GM12878 (cell line): ENCODE measurements around the gene B9D2. TPM values are rescaled to one million over a fixed set of nuclear protein-coding genes. Genes with fewer than 3 reads are reported as not detected.

ENCODE experiments used
- ATAC-seq: fragments of 200-7000 bp; cut with Tn5 transposase; 3 replicates; pipeline ENCODE4 v1.9.1; 2020; ENCODE audit warnings: mild to moderate bottlenecking, moderate library complexity
- BruUV-seq: library from RNA; stranded (reverse); fragments of 400-500 nt; replicated peaks from 2 replicates; lab custom pipeline; 2021; lab: Mats Ljungman, UMichigan
- CTCF ChIA-PET: fragments of 300-600 bp; sonication (Branson Sonifier 250); formaldehyde crosslinking; extraction: SDS; loops from one replicate; lab custom pipeline; 2021; ENCODE audit warnings: inconsistent platforms; lab: Yijun Ruan, JAX
- POLR2A ChIA-PET: fragments of 350-600 bp; formaldehyde crosslinking; extraction: SDS; loops from one replicate; lab custom pipeline; 2021; ENCODE audit warnings: inconsistent platforms; lab: Charles Lee
- RAD21 ChIA-PET: fragments of 300-600 bp; sonication (Branson Sonifier 250); formaldehyde crosslinking; loops from one replicate; lab custom pipeline; 2023; ENCODE audit warnings: antibody characterized with exemption; ENCODE audit not compliant: unreplicated experiment; lab: Charles Lee
- SMC1A ChIA-PET: fragments of 300-600 bp; sonication (Branson Sonifier 250); formaldehyde crosslinking; loops from one replicate; lab custom pipeline; 2023; ENCODE audit not compliant: unreplicated experiment, uncharacterized antibody; lab: Charles Lee
- DNase-seq: peaks from one replicate; pipeline ENCODE4 v3.0.0-alpha.2; 2011; ENCODE audit warnings: low read depth, low spot score
- FAIRE-seq: peaks from 3 replicates; lab custom pipeline; 2011; peaks lifted over from hg19 to GRCh38; lab: Jason Lieb, UNC
- H2AFZ ChIP-seq: 2 replicates; pipeline ENCODE4 v1.6.0; 2011; ENCODE audit warnings: low read depth, low read length, control low read depth; ENCODE audit not compliant: control insufficient read depth
- H3K27ac ChIP-seq: 2 replicates; pipeline ENCODE4 v1.5.1; 2011; ENCODE audit warnings: control low read depth; ENCODE audit not compliant: control insufficient read depth, insufficient read depth
- H3K27me3 ChIP-seq, 2 experiments: replicated peaks in 1 of 2; 2 replicates each; pipeline versions ENCODE4 v1.6.0 to v1.6.1; 2011; ENCODE audit warnings: low read length in 1 of 2; ENCODE audit not compliant: control insufficient read depth in 2 of 2, insufficient read depth in 2 of 2
- H3K36me3 ChIP-seq, 2 experiments: 2 replicates each; pipeline ENCODE4 v1.5.1; 2011; ENCODE audit warnings: low read length in 1 of 2; ENCODE audit not compliant: control insufficient read depth in 2 of 2, insufficient read depth in 2 of 2
- H3K4me1 ChIP-seq: 2 replicates; pipeline ENCODE4 v1.6.1; 2011; ENCODE audit warnings: mild to moderate bottlenecking, low read length, moderate library complexity, mixed read lengths; ENCODE audit not compliant: control insufficient read depth, insufficient read depth
- H3K4me2 ChIP-seq: 2 replicates; pipeline ENCODE4 v1.6.0; 2011; ENCODE audit warnings: control low read depth; ENCODE audit not compliant: control insufficient read depth, insufficient read depth
- H3K4me3 ChIP-seq: fragments of 200-600 bp; sonication (generic); 2 replicates; pipeline ENCODE4 v1.5.1; 2016
- H3K79me2 ChIP-seq: 2 replicates; pipeline ENCODE4 v1.6.0; 2011; ENCODE audit warnings: low read length; ENCODE audit not compliant: control insufficient read depth, insufficient read depth
- H3K9ac ChIP-seq: 2 replicates; pipeline ENCODE4 v1.8.0; 2011; ENCODE audit warnings: low read length, control low read depth, mixed read lengths; ENCODE audit not compliant: control insufficient read depth, insufficient read depth
- H3K9me3 ChIP-seq: replicated peaks from 3 replicates; pipeline ENCODE4 v1.5.1; 2011; ENCODE audit warnings: mild to moderate bottlenecking, low read length; ENCODE audit not compliant: control insufficient read depth, insufficient read depth
- H4K20me1 ChIP-seq: 2 replicates; pipeline ENCODE4 v1.6.0; 2011; ENCODE audit not compliant: control insufficient read depth, insufficient read depth
- ATF2 ChIP-seq: IDR thresholded peaks from 2 replicates; pipeline ENCODE4 v1.6.1; 2012; ENCODE audit warnings: low read length, inconsistent platforms
- EP300 ChIP-seq, 2 experiments: fragments of 150-350 bp in 1 of 2; IDR thresholded peaks; 2 replicates each; pipeline ENCODE4 v1.6.1; 2011 to 2012; ENCODE audit warnings: low read depth in 2 of 2, low read length in 2 of 2, borderline replicate concordance in 1 of 2, improper control_type of control experiment in 1 of 2, inconsistent platforms in 1 of 2; ENCODE audit not compliant: control insufficient read depth in 1 of 2
- EZH2 ChIP-seq: IDR thresholded peaks from 2 replicates; pipeline ENCODE4 v1.6.1; 2012; ENCODE audit warnings: low read depth, mild to moderate bottlenecking, control low read depth, inconsistent platforms, low read length, borderline replicate concordance; ENCODE audit not compliant: control insufficient read depth
- FOXM1 ChIP-seq: IDR thresholded peaks from 2 replicates; pipeline ENCODE4 v1.6.1; 2012; ENCODE audit warnings: low read depth, mild to moderate bottlenecking, inconsistent platforms, low read length, moderate library complexity
- MEF2A ChIP-seq: IDR thresholded peaks from 2 replicates; pipeline ENCODE4 v1.6.1; 2011; ENCODE audit warnings: low read depth, mild to moderate bottlenecking, low read length, moderate library complexity; ENCODE audit not compliant: insufficient read depth
- NR2C2 ChIP-seq: IDR thresholded peaks from 2 replicates; pipeline ENCODE4 v1.6.1; 2011; ENCODE audit warnings: borderline replicate concordance, low read depth; ENCODE audit not compliant: control insufficient read depth, insufficient read length
- PAX8 ChIP-seq: fragments of 450-650 bp; IDR thresholded peaks from 2 replicates; pipeline ENCODE4 v1.6.1; 2017; ENCODE audit warnings: mild to moderate bottlenecking, moderate library complexity
- POLR2AphosphoS2 ChIP-seq: IDR thresholded peaks from 2 replicates; pipeline ENCODE4 v1.6.1; 2011; ENCODE audit warnings: low read depth, mild to moderate bottlenecking, low read length, improper control_type of control experiment, moderate library complexity
- POU2F2 ChIP-seq: IDR thresholded peaks from 3 replicates; pipeline ENCODE4 v1.6.1; 2011; ENCODE audit warnings: low read depth, mild to moderate bottlenecking, low read length, borderline replicate concordance
- SIX5 ChIP-seq: IDR thresholded peaks from 2 replicates; pipeline ENCODE4 v1.6.1; 2011; ENCODE audit warnings: mild to moderate bottlenecking, low read depth, low read length, moderate library complexity; ENCODE audit not compliant: severe bottlenecking
- SUPT20H ChIP-seq: IDR thresholded peaks from 2 replicates; pipeline ENCODE4 v1.6.1; 2011; ENCODE audit warnings: low read depth, mild to moderate bottlenecking, low read length, moderate library complexity, borderline replicate concordance; ENCODE audit not compliant: control insufficient read depth
- TCF3 ChIP-seq: IDR thresholded peaks from 2 replicates; pipeline ENCODE4 v1.6.1; 2012; ENCODE audit warnings: low read depth, mild to moderate bottlenecking, low read length, borderline replicate concordance; ENCODE audit not compliant: insufficient read depth
- YY1 ChIP-seq: IDR thresholded peaks from 2 replicates; pipeline ENCODE4 v1.6.1; 2011; ENCODE audit warnings: low read depth, mild to moderate bottlenecking, low read length
- ZNF384 ChIP-seq: IDR thresholded peaks from 2 replicates; pipeline ENCODE4 v1.6.1; 2012; ENCODE audit warnings: low read depth, mild to moderate bottlenecking, low read length, improper control_type of control experiment, borderline replicate concordance
- WGBS: methylation state at CpG from one replicate; pipeline ENCODE4 v1.1.6; 2016; ENCODE audit warnings: low lambda C conversion rate; ENCODE audit not compliant: insufficient replicate concordance, insufficient coverage; ENCODE audit errors: missing lambda C conversion rate; 5-methylcytosine and 5-hydroxymethylcytosine counted together
- in situ Hi-C: fragments of 300-500 bp; cut with MboI; formaldehyde crosslinking; loops from 9 replicates; pipeline ENCODE4 v1.14.3; 2018; ENCODE audit warnings: mixed read lengths
- intact Hi-C: fragments of 100-400 bp; cut with micrococcal nuclease; formaldehyde crosslinking; loops from one replicate; pipeline ENCODE4 v1.14.2; 2022; ENCODE audit not compliant: unreplicated experiment
- polyA plus RNA-seq, 11 experiments: library from polyadenylated mRNA; depleted of rRNA in 4 of 11; unstranded in 6 of 11; stranded (reverse) in 5 of 11; fragments of >200 nt; fragmentation: Nextera tagmentation in 4 of 11; fragmentation: Illumina TruSeq in 1 of 11; extraction: Ambion mirVana in 4 of 11; extraction: Trizol in 1 of 11; gene quantifications; 1 replicate in 1 of 11; 2 replicates in 10 of 11; pipeline versions ENCODE4 v1.2.1 to v1.2.3, GENCODE V29; 2011 to 2016; ENCODE audit warnings: inconsistent platforms in 2 of 11, missing spikeins in 2 of 11, low read depth in 1 of 11
- total RNA-seq, 4 experiments: library from RNA; depleted of rRNA in 3 of 4; stranded (reverse); fragments of >200 nt in 3 of 4; fragmentation: Illumina TruSeq in 1 of 4; extraction: Trizol in 1 of 4; gene quantifications; 2 replicates each; pipeline versions ENCODE4 v1.2.1 to v1.2.3, GENCODE V29; 2013 to 2021

B9D2 gene
- total and polyA plus RNA-seq, 10 of the 15 experiments (the other 5 are each of a cell fraction or from before 2014, with no cell fraction given), result 2.4 to 12.4 (median 5.0) TPM

- ChIA-PET POLR2A (no interaction called here), RAD21 (no interaction called here), SMC1A (no interaction called here), CTCF (no interaction called here)
- H3K9ac ChIP-seq, result no peak overlapping the region
- peaks cover 18% of the 10 kb centered on the region for H3K4me1 ChIP-seq
- no peaks in the 10 kb centered on the region for H3K27me3 ChIP-seq
- H3K36me3 ChIP-seq, result no peaks in the 10 kb centered on the region; a peak in 2 of 4 replicates
- FAIRE-seq, result no peak
- H3K9me3 ChIP-seq, result no peaks in the 10 kb centered on the region
- DNase-seq, result no peak
- H3K4me3 ChIP-seq, result no peak overlapping the region
- no peak overlapping the region for H3K27ac ChIP-seq
- H3K4me2 ChIP-seq, result no peak overlapping the region
- ATAC-seq, result no peak
- intact Hi-C loops, result no loop called here
- no peak overlapping the region for H2AFZ ChIP-seq
- H3K79me2 ChIP-seq, result peaks cover 5% of the 10 kb centered on the region
- no peaks in the 10 kb centered on the region for H4K20me1 ChIP-seq
- TF ChIP-seq EZH2 (no peak), SIX5 (no peak), NR2C2 (no peak), TCF3 (no peak), ZNF384 (no peak), POU2F2 (no peak), ATF2 (no peak), FOXM1 (no peak), YY1 (no peak), EP300 (IDR thresholded peaks at IDR 0.05; ENCODE audit: borderline replicate concordance in 1 of 2, control insufficient read depth in 1 of 2, low read depth in 2 of 2, low read length in 2 of 2) (no peak), MEF2A (no peak), SUPT20H (no peak), PAX8 (no peak), POLR2AphosphoS2 (no peak)
- TF ChIP-seq, all 136 proteins: peak for 0
- no TSS peak for BruUV-seq
- in situ Hi-C loops, result no loop called here
- 79% methylated on average over 6 of the region's 6 CpGs for WGBS
Measured at GRCh38 chr19:41405776-41406175, 41.8 kb upstream of the B9D2 start.
